GF-D8 (cell line): ENCODE measurements around the gene FAM13A.
"Not testable (repeated sequence)": the region's sequence is repeated elsewhere in the genome, so short reads cannot be mapped to it uniquely, and the experiment has no call there.

Experiments used
- DNase-seq: peaks from one replicate; lab custom pipeline; 2025; lab: John Stamatoyannopoulos, UW

FAM13A gene

DNA sequence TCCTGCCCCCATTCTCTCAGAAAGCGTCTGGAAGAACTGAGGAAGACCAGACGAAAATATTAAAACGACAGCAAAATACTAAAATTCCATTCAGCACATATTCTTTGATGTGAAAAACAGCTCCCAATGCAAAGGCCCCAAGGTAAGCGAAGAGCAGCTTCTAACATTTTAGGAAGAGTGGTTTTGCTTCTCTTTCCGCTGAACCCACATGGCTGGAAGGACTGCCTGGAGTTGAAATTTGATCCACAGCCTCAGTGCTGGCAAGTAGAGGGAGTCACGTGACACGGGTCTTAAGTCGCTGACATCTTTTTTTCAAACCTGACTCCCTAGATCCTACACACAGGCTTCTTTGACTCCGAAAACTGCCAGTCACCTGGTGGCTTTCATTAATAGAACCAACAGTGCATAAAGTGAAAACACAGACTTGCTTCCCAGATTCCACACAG, at the start of gene FAM13A:
Gene FAM13A, minus strand, starts transcription at position 233 of the 446 bp plus-strand sequence. Its CDS starts 221 bp downstream, at position 12.
- DNase-seq: peak; percentile 91

DNA sequence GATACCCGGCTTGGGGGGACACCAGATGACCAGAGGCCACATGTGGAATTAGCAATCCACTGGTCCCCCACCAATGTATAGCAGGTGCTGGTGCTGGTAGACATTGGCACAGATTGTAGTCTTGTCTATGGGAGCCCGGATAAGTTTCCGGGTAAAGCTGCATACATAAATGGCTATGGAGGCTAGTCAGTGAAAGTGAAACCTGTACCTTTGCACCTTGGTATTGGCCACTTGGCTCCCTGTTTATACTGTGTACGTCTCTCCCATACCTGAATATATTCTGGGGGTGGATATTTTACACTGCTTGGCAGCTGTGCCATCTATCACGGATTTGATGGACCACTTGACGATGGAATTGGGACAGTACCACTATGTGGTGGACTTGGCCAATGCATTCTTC, 48.7 kb upstream of the FAM13A start:
- no peak for DNase-seq

DNA sequence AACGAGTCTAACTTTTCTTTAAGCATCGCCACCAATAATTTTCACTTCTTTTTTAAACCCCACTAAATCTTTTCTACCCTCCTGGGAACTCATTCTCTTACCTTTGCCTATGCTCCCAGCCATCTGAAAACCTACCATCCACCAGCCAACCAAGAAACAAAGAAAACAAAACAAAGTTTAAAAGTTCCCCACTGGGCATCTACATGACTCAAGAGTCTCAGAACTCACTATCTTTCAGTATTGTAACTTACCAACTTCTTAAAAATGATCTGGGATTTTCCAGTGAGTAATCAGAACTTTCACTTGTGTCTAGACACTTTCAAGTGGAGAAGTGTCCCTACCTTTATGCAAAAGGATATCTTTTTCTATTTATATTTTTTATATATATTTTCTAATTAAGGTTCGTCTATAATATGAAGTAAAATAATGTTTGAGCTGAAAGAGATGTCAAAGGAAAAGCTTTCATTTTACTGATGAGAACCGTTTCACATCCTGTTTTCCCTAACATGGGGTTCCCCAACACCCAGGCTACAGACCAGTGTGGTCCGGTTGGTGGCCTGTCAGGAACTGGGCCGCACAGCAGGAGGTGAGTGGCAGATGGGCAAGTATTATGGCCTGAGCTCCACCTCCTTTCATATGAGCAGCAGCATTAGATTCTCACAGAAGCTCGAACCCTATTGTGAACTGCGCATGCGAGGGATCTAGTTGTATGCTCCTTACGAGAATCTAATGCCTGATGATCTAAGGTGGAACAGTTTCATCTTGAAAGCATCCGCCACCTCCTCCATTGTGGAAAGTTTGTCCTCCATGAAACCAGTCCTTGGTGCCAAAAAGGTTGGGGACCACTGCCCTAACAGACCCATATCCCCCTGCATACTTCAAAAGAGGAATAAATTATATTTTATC, 44.5 kb upstream of the FAM13A start:
- no peak for DNase-seq

DNA sequence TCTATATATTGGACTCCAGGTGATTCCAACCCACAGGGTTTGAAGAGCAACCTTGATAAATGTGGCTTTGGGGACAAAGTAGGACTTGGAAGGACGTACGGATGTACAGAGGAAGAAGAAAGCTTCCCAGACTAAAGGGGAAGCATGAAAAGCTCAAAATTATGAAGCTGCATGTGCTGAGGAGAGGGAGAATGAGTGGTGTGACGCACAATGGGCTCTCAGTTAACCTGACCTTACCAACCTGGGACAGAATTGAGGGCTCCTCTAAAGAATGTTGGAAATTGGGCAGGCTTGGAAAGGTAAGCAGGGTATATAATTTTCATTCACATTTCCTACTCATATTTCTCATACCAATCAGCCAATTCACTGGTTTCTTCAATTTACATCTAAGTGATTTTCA, 43.9 kb upstream of the FAM13A start:
- no peak for DNase-seq

DNA sequence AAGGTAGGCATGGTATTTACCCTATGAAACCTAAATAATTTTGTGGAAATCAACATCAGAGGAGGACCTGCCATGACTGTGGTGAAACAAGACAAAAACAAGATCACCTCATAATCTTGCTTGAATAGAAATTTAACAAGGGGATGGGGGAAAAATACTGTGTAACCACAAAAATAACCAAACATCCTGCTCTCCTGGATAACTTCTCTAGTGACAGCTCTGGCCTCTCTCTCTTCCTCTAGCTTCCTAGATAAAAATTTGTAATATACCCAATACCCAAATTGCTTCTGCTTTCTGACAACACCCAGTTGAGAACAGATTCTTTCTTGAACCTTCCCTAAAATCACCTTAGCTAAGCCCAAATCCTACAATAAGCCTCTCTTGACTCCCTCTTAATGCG, 42.5 kb upstream of the FAM13A start:
- DNase-seq: no peak

DNA sequence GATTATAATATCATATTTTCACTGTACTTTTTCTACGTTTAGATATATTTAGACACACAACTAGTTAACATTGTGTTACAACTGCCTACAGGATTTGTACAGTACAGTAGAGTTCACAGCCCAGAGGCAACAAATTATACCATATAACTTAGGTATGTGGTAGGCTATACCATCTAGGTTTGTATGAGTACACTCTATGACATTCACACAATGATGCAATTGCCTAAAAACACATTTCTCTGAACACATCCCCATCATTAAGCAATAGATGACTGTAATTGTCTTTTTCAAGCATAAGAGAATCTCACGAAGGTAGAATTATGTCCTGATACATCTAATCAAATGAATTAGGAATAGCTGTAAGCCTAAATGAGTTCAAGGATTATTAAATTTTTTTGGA, 42.0 kb upstream of the FAM13A start:
- no peak for DNase-seq

DNA sequence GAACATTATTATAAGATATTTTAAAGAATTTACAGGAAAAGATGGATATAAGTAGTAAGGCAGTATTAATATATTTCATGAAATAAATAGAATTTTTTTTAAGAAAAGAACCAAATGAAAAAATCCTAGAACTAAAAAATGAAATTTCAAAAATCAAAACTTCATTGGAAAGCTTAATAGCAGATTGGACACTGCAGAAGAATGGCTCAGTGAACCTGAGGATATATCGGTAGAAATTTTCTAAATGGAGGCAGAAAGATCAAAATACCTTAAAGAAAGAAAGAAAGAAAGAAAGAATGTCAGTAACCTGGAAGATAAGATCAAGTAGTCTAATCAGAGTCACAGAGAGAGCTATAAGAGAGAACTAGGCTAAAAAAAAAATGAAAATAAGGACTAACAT, 21.3 kb upstream of the FAM13A start:
- DNase-seq: no peak

DNA sequence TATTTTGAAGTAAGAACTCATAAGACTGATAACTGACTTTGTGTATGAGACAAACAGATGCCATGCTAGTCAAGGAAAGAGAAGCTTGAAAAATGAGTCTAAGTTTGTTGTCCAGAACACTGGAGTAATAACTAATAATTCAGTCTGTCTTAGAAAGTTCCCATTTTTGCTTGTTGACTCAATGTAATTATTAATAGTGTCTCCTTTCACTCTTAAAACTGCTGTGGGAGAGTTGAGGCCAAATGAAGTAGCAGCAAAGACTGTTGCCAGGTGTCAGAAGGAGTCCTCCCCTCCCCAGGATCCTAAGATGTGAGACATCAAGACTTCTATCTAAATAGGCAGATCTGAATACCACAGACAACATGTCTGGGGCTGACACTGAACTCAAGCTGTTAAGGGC, 20.8 kb upstream of the FAM13A start:
- DNase-seq: no peak

DNA sequence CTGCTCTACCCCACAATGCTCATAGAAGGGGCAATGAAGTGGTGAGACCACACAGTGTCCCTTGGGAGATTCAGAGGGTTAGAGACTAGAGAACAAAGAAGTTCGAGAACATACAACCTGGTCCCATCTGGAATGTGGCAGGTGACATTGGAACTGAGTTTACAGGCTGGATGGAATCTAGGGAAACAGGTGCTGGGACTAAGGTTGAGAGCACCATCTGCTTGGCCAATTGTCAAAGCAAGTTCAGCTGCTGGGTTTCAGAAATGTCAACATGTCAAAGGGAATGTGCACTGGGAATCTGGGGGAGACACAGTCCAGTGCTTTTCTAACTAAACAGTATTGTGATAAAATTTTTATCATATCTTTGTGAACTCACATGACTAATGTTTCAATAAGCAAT, 15.9 kb upstream of the FAM13A start:
- no peak for DNase-seq

DNA sequence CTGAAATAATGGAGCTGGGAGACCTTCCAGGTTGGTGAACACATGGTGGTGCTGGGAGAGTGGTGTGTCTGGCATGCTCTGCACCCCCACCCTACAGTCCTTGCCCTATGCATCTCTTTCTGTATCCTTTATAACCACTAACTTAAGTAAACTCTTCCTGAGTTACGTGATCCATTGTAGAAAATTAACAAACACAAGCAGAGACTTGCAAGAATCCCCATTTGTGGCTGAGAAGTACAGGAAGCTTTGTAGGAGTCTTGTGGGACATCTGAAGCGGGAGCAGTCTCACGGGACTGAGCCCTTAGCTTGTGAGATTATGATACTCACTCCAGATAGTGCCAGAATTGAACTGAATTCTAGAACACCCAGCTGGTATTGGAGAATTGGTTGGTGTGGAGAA, 14.3 kb upstream of the FAM13A start:
- no peak for DNase-seq

DNA sequence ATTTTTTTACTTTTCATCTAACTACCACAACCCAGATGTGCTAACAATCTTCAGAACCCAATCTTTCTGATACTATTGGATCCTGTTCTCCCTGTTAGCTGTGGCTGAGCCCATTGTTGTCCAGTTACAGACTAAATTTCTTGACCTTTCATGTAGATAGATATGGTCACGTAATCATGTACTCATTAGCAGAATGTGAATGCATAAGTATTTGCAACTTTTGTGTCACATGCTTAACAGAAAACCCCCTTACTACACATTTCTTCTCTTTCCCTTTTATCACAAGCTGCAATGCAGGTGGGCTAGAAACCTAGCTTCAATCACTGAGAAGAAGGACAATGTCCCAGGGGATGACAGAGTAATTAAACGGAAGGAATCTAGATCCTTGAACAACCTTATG, 13.1 kb upstream of the FAM13A start:
- no peak for DNase-seq

DNA sequence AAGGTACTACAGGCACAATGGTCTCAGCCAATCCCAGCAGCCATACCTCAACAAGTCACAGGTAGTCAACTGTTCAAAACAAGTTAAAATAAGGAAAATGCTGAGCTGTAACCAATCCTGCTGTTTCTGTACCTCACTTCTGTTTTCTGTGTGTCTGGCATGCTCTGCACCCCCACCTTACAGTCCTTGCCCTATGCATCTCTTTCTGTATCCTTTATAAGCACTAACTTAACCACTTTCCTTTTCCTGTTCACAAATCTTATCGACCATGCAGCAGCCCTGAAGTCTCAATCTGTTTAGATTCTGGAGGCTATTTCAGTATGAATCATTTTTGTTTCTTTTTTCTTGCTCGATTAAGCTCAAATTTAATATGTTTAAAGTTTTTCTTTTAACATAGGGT, 12.5 kb upstream of the FAM13A start:
- DNase-seq: no peak

DNA sequence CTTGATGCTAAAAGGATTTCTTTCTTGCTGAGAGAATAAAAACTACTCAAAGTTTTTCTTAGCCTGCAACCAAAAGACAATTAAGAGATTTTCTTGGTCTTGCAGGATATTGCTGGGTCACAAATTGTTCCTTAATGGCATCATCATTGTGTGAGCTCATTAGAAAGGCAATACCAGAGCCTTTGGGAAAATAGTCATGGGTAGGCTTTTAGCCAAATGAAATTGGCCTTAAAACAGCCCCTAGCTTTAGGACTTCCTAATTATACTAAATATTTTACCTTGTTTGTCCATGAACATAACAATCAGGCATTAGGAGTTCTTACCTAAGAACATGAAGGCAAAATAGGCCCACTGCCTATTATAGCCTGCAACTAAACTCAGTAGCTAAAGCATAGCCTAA, 10.4 kb upstream of the FAM13A start:
- DNase-seq: no peak

DNA sequence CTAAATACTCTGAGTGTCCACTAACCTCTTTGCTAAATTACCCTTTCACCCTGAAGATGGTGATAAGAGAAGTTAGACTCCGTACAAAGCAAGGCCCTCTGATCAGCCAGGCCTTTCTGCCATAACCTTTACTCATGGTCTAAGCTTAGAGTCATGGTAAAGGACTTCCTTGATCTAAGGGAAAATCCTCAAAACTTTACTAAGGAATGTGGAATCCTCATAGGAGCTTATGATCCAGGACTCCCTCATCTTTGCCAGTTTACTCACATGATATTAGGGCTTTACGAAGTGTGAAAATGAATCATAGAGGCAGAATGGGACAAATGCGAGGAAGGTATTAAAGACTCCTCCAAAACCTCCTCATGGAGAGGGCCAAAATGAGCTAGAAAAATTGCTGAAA, 7.9 kb upstream of the FAM13A start:
- no peak for DNase-seq

DNA sequence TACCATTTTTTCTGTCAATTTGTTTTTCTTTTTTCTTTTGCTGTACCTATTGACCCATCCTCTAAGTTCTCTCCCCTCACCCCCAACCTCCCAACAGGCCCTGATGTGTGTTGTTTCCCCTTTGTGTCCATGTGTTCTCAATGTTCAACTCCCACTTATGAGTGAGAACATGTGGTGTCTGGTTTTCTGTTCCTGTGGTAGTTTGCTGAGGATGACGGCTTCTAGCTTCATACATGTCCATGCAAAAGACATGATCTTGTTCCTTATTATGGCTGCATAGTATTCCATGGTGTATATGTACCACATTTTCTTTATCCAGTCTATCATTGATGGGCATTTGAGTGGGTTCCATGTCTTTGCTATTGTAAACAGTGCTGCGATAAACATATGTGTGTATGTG, 859 bp upstream of the FAM13A start:
- DNase-seq: not testable (repeated sequence)

DNA sequence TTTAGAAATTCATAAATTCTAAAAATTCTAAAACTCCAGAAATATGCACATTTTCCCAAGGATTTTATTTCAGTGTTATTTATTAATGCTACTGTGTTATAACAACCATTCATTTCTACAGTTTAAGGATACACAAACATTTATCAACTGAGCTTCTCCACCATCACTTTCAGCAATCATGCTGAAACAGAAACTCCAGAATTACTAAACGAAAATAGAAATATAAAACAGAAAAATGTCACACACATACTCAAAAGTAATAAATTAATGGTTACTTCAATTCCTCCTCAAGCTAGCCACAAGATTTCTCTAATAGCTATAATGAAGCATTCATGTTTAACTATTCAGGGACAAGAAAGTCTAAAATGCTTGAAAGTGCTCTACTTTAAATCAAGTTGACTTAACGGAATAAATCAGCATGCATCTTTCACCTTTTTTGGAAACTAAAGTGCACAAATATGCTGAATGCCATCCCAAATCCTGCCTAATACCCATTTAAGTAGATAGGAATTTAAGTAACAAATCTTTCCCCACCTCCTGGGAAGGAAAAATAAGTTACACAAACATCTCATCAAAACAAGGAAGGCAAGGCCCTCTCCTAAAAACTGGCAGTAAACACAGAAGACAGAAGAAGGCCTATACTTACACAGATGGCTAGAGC, 563 bp downstream of the FAM13A start:
- no peak for DNase-seq

DNA sequence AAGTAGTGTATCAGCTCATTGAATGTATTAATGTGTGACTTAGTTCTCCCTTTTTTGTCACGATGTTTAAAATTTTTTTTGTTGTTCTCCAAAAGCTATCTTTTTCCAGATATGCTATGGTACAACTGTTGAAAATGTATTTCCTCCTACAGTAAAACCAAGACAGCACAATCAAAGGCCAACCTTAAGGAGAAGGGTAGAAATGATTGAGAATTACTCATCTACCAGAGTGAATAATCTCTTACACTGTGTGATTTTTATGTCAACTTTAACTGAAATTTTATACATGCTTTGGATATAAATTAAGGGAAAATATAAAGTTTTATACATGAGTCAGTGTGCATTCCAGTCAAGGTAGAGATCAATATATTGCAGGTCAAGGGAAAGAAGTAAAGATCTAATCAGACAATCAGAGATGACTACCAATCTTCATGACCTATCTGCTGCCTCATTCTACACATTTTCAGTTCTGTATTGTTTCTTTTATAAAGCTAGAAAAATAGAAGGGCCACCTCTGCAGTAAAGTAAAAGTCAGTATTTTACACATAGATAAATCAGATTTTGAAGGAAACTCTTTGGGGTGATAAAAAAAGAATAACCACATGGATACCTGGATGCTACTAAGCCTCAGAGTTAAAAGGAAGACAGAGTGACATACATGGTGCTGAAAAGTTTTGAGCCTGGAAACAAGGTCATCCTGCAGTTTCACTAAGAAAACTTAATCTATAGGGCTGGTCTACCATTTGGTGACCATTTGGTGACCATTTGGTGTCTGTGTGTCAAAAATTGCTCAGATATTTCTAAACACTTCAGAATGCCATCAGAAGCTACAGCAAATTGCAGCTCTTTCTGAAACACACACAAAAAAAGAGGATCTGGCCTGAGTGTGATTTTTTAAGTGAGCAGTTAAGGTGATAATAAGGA, 1.6 kb downstream of the FAM13A start:
- no peak for DNase-seq

DNA sequence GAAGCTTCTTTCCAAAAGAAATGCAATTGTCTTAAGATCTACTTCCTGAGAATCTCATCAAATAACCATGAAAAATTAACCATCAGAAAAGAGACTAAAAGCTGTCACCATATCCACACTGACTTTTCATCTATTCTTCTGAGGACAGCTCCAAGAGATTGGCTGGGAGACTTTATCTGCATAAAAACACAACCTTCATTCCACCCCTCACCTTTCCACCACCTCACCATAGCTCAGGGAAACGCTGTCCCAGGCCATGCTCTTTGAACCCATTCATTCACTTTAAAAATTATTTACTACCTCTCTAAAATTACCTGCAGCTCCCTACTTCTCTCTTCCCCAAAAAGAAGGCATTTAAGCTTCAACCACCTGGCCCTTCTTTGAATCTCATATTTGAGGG, 2.4 kb downstream of the FAM13A start:
- no peak for DNase-seq

DNA sequence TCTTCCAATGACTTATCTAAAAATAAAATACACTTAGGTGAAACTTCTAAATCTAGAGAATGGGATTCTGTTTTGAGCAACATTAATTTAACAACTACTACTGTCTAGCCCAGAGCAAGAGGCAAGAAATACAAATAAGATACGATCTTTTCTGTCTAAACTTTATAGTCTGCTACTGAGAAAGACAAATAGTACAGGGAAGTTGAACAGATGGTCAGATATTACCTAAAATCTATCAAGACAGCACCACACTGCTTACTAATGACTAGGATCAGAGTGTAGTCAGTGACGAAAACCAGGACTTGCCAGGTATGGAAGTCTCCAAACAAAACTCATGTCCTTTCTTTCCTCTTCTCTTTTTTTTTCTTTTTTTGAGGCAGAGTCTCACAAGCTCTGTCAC, 7.1 kb downstream of the FAM13A start:
- DNase-seq: no peak

DNA sequence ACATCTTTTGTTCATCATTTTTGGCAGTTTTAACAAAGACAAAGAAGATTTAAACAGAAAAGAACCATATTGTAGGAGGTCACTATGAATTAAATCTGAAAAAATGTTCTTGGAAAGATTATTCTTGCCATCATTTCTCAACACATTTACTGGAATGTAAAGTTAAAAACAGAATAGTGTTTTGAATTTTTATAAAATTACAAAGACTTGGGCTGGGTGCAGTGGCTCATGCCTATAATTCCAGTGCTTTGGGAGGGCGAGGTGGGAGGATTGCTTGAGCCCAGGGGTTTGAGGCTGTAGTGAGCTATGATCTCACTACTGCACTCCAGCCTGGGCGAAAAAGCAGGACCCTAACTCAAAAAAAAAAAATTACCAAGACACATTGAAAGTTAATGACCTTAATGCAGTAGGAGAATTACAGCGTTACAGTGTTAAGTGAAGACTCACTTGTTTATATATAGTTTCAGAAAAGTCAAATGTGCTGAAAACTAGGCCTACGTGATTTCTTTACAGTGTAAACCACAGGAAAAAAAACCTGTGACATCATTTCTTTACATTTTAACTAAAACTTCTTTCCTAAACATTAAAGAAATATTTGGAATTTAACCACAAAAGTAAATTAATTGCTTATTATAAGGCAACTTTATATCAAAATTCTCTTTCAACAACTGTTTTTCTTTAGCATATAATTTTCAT, 7.9 kb downstream of the FAM13A start:
- no peak for DNase-seq

DNA sequence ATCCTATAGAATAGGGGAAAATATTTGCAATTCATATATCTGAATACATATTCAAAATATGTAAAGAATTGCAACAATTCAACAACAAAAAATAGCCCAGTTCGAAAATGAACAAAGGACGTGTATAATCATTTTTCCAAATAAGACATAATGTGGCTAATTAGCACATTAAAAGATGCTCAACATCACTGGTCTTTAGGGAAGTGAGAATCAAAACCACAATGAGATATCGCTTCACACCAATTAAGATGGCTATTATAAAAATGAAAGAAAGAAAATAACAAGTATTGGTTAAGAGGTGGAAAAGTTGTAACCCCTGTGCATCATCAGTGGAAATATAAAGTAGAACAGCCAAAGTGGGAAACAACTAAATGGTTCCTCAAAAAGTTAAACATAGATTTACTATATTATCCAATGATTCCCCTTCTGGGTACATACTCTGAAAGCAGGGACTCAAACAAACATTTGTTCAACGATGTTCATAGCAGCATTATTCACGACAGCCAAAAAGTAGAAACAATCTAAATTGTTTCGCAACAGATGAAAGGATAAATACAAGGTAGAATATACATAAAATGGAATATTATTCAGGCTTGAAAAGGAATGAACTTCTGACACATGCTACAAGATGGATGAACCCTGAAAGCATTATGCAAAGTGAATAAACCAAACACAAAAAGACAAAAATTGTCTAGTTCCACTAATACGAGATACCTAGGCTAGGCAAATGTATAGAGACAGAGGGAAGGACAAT, 12.7 kb downstream of the FAM13A start:
- DNase-seq: no peak
